GM21360 (cell line): ENCODE results near the gene C9orf85.
"Not testable (repeated sequence)": the region's sequence is repeated elsewhere in the genome, so short reads cannot be mapped to it uniquely, and the experiment has no call there.

Source experiments
- ATAC-seq: cut with Tn5 transposase; IDR thresholded peaks from one replicate; pipeline ENCODE4 v1.9.1; 2021; ENCODE audit warnings: mild to moderate bottlenecking, moderate library complexity; ENCODE audit not compliant: unreplicated experiment

The C9orf85 gene

GRCh38 chr9:71911061-71911907 is at the start of gene C9orf85, which contains the start of gene ABHD17B:
Gene C9orf85, plus strand, starts transcription at chr9:71911639. Its CDS starts 96 bp downstream, at chr9:71911735.
Gene ABHD17B, minus strand, starts transcription at chr9:71911193. Its CDS starts 36,113 bp downstream, at chr9:71875080.
- ATAC-seq = peak; percentile 87

- no peak for ATAC-seq
These were observed 47.8 kb upstream of the C9orf85 start for GRCh38 chr9:71863631-71864030.

- no peak for ATAC-seq
These were observed 36.1 kb upstream of the C9orf85 start for GRCh38 chr9:71875345-71875744.

- ATAC-seq = no peak
These were observed 35.3 kb upstream of the C9orf85 start for GRCh38 chr9:71876106-71876505.

- ATAC-seq = no peak
These were observed 34.6 kb upstream of the C9orf85 start for GRCh38 chr9:71876829-71877228.

- no peak for ATAC-seq
These were observed 32.8 kb upstream of the C9orf85 start for GRCh38 chr9:71878327-71879274.

- ATAC-seq = no peak
These were observed 31.7 kb upstream of the C9orf85 start for GRCh38 chr9:71879644-71880174.

GRCh38 chr9:71884005-71884404 is 27.4 kb upstream of the C9orf85 start:
- ATAC-seq = no peak

- no peak for ATAC-seq
These were observed 26.0 kb upstream of the C9orf85 start for GRCh38 chr9:71885467-71885866.

- ATAC-seq = no peak
These were observed 25.4 kb upstream of the C9orf85 start for GRCh38 chr9:71886015-71886414.

- no peak for ATAC-seq
These were observed 24.9 kb upstream of the C9orf85 start for GRCh38 chr9:71886541-71886940.

- no peak for ATAC-seq
These were observed 24.1 kb upstream of the C9orf85 start for GRCh38 chr9:71887362-71887761.

GRCh38 chr9:71890042-71890679 is 21.3 kb upstream of the C9orf85 start:
- ATAC-seq = no peak

GRCh38 chr9:71891557-71892189 is 19.8 kb upstream of the C9orf85 start:
- ATAC-seq = no peak

- ATAC-seq = no peak
These were observed 16.3 kb upstream of the C9orf85 start for GRCh38 chr9:71895117-71895516.

- no peak for ATAC-seq
These were observed 15.5 kb upstream of the C9orf85 start for GRCh38 chr9:71895955-71896354.

GRCh38 chr9:71896761-71897160 is 14.7 kb upstream of the C9orf85 start:
- no peak for ATAC-seq

GRCh38 chr9:71897577-71897976 is 13.9 kb upstream of the C9orf85 start:
- no peak for ATAC-seq

- ATAC-seq = not testable (repeated sequence)
These were observed 12.7 kb upstream of the C9orf85 start for GRCh38 chr9:71898756-71899155.
